Uterus (tissue), 4 donors: ENCODE results near the gene FUT8. TPM values are rescaled to one million over a fixed set of nuclear protein-coding genes. Genes with fewer than 3 reads are reported as not detected.

ENCODE experiments used
- DNase-seq, 2 donors: peaks; one replicate each; pipeline ENCODE4 v3.0.0-alpha.2; 2019 to 2020
- H3K27ac ChIP-seq, 2 donors: fragments of 200-600 bp; sonication (generic); 1 replicate in 1 of 2; 2 replicates in 1 of 2; pipeline ENCODE4 v1.5.1; 2016 to 2018
- H3K27me3 ChIP-seq, 2 donors: fragments of 200-600 bp; sonication (generic); one replicate each; pipeline ENCODE4 v1.5.1; 2018 to 2019; ENCODE audit warnings: control low read depth in 1 of 2
- H3K36me3 ChIP-seq, 2 donors: fragments of 200-600 bp; sonication (generic); one replicate each; pipeline ENCODE4 v1.5.1; 2019; ENCODE audit warnings: control low read depth in 1 of 2
- H3K4me1 ChIP-seq, 2 donors: fragments of 200-600 bp; sonication (generic); one replicate each; pipeline ENCODE4 v1.5.1; 2018 to 2019; ENCODE audit warnings: control low read depth in 1 of 2
- H3K4me3 ChIP-seq, 2 donors: fragments of 200-600 bp; sonication (generic); 1 replicate in 1 of 2; 2 replicates in 1 of 2; pipeline ENCODE4 v1.5.1; 2018 to 2019; ENCODE audit warnings: mild to moderate bottlenecking in 1 of 2
- H3K9me3 ChIP-seq, 2 donors: fragments of 200-600 bp; sonication (generic); one replicate each; pipeline ENCODE4 v1.5.1; 2019; ENCODE audit warnings: control low read depth in 1 of 2
- POLR2A ChIP-seq, 2 donors: fragments of 450-650 bp; IDR thresholded peaks; one replicate each; pipeline ENCODE4 v1.6.1; 2016; ENCODE audit warnings: antibody characterized with exemption in 2 of 2, mild to moderate bottlenecking in 1 of 2, moderate library complexity in 1 of 2
- intact Hi-C: fragments of 100-400 bp; cut with DNase I; formaldehyde crosslinking; loops from one replicate; pipeline ENCODE4 v1.15.1; 2023; ENCODE audit warnings: low total_unique reads
- total RNA-seq, 4 donors: library from RNA; depleted of rRNA in 3 of 4; stranded (reverse); fragments of >200 nt in 3 of 4; gene quantifications; one replicate each; pipeline versions ENCODE4 v1.1.0 to v1.2.4, GENCODE V29; 2014 to 2023
- TF ChIP-seq, protein P1 (sequence below), 4 experiments: fragments of 200-600 bp in 2 of 4; fragments of 450-650 bp in 2 of 4; sonication (generic) in 2 of 4; IDR thresholded peaks; one replicate each; pipeline ENCODE4 v1.5.1; 2016 to 2019; ENCODE audit warnings: antibody characterized with exemption in 4 of 4, mild to moderate bottlenecking in 2 of 4, moderate library complexity in 1 of 4
- donor health status: DM: yes; HTN: yes; CAD: no.

Gene FUT8
- total RNA-seq, 4 donors from 2014 or later = 39.2 to 57.6 (median 51.8) TPM

DNA sequence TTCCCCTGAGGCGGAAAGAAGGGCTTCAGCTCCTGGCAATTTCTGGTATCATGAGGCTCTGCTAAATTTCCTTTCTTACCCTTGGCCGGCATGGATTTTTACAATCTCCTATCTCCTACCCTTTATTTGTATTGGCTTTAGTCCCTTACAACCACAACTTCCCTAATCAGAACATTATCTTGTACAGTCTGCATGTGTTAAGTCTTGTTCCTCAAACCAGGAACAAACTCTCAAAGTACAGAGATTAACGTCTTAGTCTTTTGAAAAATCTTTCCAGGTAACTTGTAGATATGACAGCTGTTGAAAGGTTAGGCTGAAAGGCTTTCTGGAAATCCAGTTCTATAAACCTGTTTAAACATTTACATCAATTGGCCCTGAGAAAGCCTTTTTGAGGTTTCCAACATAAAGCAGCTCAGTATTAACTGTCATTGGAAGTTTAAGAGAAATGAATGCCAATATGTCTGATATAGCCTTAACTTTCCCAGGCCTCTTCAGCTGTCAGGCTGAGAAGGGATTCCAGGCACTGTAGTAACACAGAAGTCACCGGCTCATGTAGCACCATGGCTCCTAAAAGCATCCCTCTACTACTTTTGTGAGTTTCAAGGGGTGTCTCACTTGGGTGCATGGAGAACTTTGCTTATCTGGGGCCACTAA is 360.5 kb downstream of the FUT8 start:
- intact Hi-C loops = no loop called here
- DNase-seq = no peak
- H3K9me3 ChIP-seq = no peaks in the 10 kb centered on the region
- H3K4me3 ChIP-seq = no peak overlapping the region
- no peaks in the 10 kb centered on the region for H3K27me3 ChIP-seq
- H3K4me1 ChIP-seq = no peaks in the 10 kb centered on the region
- TF ChIP-seq, protein P1, sequence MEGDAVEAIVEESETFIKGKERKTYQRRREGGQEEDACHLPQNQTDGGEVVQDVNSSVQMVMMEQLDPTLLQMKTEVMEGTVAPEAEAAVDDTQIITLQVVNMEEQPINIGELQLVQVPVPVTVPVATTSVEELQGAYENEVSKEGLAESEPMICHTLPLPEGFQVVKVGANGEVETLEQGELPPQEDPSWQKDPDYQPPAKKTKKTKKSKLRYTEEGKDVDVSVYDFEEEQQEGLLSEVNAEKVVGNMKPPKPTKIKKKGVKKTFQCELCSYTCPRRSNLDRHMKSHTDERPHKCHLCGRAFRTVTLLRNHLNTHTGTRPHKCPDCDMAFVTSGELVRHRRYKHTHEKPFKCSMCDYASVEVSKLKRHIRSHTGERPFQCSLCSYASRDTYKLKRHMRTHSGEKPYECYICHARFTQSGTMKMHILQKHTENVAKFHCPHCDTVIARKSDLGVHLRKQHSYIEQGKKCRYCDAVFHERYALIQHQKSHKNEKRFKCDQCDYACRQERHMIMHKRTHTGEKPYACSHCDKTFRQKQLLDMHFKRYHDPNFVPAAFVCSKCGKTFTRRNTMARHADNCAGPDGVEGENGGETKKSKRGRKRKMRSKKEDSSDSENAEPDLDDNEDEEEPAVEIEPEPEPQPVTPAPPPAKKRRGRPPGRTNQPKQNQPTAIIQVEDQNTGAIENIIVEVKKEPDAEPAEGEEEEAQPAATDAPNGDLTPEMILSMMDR (IDR thresholded peaks at IDR 0.05) = no peak
- no peak for TF ChIP-seq POLR2A (IDR thresholded peaks at IDR 0.05)
- H3K27ac ChIP-seq = no peak overlapping the region
- no peaks in the 10 kb centered on the region for H3K36me3 ChIP-seq

DNA sequence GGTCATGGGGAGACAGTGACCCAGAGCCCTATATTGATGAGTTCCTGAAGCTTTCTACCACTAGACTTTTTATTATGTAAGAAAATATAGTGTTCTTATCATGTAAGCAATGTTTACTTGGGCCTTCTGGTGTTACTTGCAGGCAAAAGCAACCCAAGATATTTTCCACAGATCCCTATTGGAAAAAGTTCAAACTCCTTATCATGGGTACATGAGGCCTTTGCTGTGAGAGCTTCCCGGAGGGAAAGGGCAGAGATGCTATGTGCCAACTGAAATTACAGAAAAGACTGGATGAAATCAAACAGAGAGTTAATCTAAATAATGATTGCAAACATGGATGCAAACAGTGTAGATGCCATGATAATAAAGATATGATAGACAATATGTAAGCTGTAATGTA is 361.5 kb downstream of the FUT8 start:
- Histone ChIP-seq H3K27me3 (no peaks in the 10 kb centered on the region), H3K9me3 (no peaks in the 10 kb centered on the region), H3K27ac (no peak overlapping the region), H3K36me3 (no peaks in the 10 kb centered on the region), H3K4me3 (no peak overlapping the region), H3K4me1 (no peaks in the 10 kb centered on the region)
- intact Hi-C loops = no loop called here
- TF ChIP-seq POLR2A (IDR thresholded peaks at IDR 0.05) = no peak
- TF ChIP-seq, protein P1 (IDR thresholded peaks at IDR 0.05) = no peak
- no peak for DNase-seq

- H3K27me3 ChIP-seq = no peaks in the 10 kb centered on the region
- H3K27ac ChIP-seq = no peak overlapping the region
- intact Hi-C loops = no loop called here
- H3K4me3 ChIP-seq = no peak overlapping the region
- TF ChIP-seq, protein P1 (IDR thresholded peaks at IDR 0.05) = no peak
- TF ChIP-seq POLR2A (IDR thresholded peaks at IDR 0.05) = no peak
- H3K4me1 ChIP-seq = no peaks in the 10 kb centered on the region
- no peaks in the 10 kb centered on the region for H3K36me3 ChIP-seq
- no peak for DNase-seq
- no peaks in the 10 kb centered on the region for H3K9me3 ChIP-seq
These were observed 363.8 kb downstream of the FUT8 start for GRCh38 chr14:65776193-65776852.

DNA sequence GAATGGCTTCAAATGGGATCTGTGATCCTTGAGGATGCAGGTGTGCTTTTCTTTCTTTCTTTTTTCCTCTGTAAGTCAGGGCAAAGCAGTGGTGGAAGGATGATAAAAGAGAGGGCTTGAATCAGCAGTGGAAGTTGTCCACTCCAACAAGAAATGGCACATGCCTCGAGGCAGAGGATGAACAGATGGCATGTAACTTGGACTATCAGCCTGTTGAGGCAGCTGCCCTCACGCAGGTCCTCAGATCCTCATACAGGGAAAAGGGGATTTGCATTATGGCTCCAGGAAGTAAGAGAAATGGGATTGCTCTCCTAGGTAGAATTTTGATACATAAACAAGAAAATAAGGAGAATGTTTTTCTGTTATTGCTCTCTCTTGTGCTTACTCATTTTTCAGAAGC is 368.0 kb downstream of the FUT8 start:
- H3K36me3 ChIP-seq = no peaks in the 10 kb centered on the region
- H3K27me3 ChIP-seq = no peaks in the 10 kb centered on the region
- TF ChIP-seq POLR2A (IDR thresholded peaks at IDR 0.05) = no peak
- no peak overlapping the region for H3K27ac ChIP-seq
- H3K4me1 ChIP-seq = no peaks in the 10 kb centered on the region
- no peak for DNase-seq
- intact Hi-C loops = no loop called here
- H3K4me3 ChIP-seq = no peak overlapping the region
- H3K9me3 ChIP-seq = no peaks in the 10 kb centered on the region

- intact Hi-C loops = no loop called here
- TF ChIP-seq, protein P1 (IDR thresholded peaks at IDR 0.05) = no peak
- TF ChIP-seq POLR2A (IDR thresholded peaks at IDR 0.05) = no peak
- Histone ChIP-seq H3K36me3 (no peaks in the 10 kb centered on the region), H3K9me3 (no peaks in the 10 kb centered on the region), H3K4me3 (no peak overlapping the region), H3K4me1 (no peaks in the 10 kb centered on the region), H3K27me3 (no peaks in the 10 kb centered on the region), H3K27ac (no peak overlapping the region)
- DNase-seq = no peak
These were observed 370.6 kb downstream of the FUT8 start for GRCh38 chr14:65783101-65783500.
